Uterus (tissue), 2 donors: ENCODE measurements around the gene APC.

Experiments used
- CTCF ChIP-seq, 4 experiments: fragments of 200-600 bp in 2 of 4; fragments of 450-650 bp in 2 of 4; sonication (generic) in 2 of 4; IDR thresholded peaks; one replicate each; pipeline ENCODE4 v1.5.1; 2016 to 2019; ENCODE audit warnings: antibody characterized with exemption in 4 of 4, mild to moderate bottlenecking in 2 of 4, moderate library complexity in 1 of 4
- POLR2A ChIP-seq, 2 donors: fragments of 450-650 bp; IDR thresholded peaks; one replicate each; pipeline ENCODE4 v1.6.1; 2016; ENCODE audit warnings: antibody characterized with exemption in 2 of 2, mild to moderate bottlenecking in 1 of 2, moderate library complexity in 1 of 2

- TF ChIP-seq CTCF (IDR thresholded peaks at IDR 0.05): no peak
- no peak for TF ChIP-seq POLR2A (IDR thresholded peaks at IDR 0.05)
Measured at GRCh38 chr5:112847306-112847705, 109.6 kb downstream of the APC start.
